Measurements from ENCODE around the gene MAP4K1. TPM values are rescaled to one million over a fixed set of nuclear protein-coding genes. Genes with fewer than 3 reads are reported as not detected.
A peak's percentile ranks its signal among the peaks of the same experiment; 100 is the strongest.

MAP4K1 gene
- total and polyA plus RNA-seq, 7 donors: 0.36 to 1.4 (median 0.68) TPM

DNA sequence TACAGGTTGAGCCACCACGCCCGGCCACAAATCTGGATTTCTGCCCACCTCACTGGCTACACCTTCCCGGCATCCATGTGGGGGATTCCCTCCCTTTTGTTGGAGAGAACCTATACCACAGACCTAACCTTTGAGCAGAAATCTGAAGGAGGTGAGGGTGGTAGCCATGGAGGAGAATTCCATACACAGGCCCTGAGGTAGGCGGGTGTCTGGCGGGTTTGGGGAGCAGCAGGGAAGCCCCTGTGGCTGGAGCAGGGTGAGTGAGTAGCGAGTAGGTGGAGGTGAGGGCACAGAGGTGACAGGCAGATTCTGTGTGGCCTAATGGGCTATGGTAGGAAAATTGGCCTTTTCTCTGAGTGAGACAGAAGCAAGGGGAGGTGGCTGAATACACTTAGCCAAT is 11.8 kb upstream of the MAP4K1 start:
- Histone ChIP-seq H3K9me3 (no peaks in the 10 kb centered on the region), H3K27me3 (ENCODE audit: insufficient read depth in 3 of 3, low read length in 2 of 3) (no peaks in the 10 kb centered on the region), H3K4me3 (no peak overlapping the region), H3K27ac (no peak overlapping the region), H3K36me3 (ENCODE audit: insufficient read depth in 1 of 2, low read depth in 1 of 2) (peaks cover 8 to 93% of the 10 kb centered on the region in 2 donors), H3K4me1 (peaks cover under 1% of the 10 kb centered on the region)
- ATAC-seq: no peak
- intact Hi-C loops (cut with DNase I): no loop called here
- TF ChIP-seq, protein P1, sequence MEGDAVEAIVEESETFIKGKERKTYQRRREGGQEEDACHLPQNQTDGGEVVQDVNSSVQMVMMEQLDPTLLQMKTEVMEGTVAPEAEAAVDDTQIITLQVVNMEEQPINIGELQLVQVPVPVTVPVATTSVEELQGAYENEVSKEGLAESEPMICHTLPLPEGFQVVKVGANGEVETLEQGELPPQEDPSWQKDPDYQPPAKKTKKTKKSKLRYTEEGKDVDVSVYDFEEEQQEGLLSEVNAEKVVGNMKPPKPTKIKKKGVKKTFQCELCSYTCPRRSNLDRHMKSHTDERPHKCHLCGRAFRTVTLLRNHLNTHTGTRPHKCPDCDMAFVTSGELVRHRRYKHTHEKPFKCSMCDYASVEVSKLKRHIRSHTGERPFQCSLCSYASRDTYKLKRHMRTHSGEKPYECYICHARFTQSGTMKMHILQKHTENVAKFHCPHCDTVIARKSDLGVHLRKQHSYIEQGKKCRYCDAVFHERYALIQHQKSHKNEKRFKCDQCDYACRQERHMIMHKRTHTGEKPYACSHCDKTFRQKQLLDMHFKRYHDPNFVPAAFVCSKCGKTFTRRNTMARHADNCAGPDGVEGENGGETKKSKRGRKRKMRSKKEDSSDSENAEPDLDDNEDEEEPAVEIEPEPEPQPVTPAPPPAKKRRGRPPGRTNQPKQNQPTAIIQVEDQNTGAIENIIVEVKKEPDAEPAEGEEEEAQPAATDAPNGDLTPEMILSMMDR (IDR thresholded peaks at IDR 0.05): no peak
- DNase-seq: no peak
- WGBS, 3 donors: 88 to 94% (median 90%) methylated on average over 6 of the region's 6 CpGs

DNA sequence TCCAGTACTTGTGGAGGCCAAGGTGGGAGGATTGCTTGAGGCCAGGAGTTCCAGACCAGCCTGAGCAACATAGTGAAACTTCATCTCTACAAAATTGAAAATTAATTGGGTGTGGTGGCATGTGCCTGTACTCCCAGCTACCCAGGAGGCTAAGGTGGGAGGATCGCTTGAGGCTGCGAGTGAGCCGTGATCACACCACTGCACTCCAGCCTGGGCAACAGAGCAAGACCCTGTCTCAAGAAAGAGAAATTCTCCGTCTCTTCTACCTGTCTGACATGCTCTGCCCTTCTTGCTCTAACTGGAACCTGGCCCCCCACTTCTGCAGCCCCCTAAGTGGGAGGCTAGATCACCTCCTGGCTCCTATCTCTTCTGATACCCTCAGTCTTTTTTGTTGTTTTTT is 8.6 kb upstream of the MAP4K1 start:
- no peak overlapping the region for H3K4me3 ChIP-seq
- H3K27me3 ChIP-seq (ENCODE audit: insufficient read depth in 3 of 3, low read length in 2 of 3): no peaks in the 10 kb centered on the region
- no peaks in the 10 kb centered on the region for H3K9me3 ChIP-seq
- intact Hi-C loops (cut with DNase I): no loop called here
- H3K36me3 ChIP-seq (ENCODE audit: insufficient read depth in 1 of 2, low read depth in 1 of 2): peaks cover 11 to 100% of the 10 kb centered on the region in 2 donors
- WGBS, 3 donors: 95 to 97% (median 97%) methylated on average over 4 of the region's 4 CpGs
- TF ChIP-seq, protein P1 (IDR thresholded peaks at IDR 0.05): no peak
- no peak overlapping the region for H3K27ac ChIP-seq
- DNase-seq (no peak), ATAC-seq (no peak)
- H3K4me1 ChIP-seq: no peaks in the 10 kb centered on the region

DNA sequence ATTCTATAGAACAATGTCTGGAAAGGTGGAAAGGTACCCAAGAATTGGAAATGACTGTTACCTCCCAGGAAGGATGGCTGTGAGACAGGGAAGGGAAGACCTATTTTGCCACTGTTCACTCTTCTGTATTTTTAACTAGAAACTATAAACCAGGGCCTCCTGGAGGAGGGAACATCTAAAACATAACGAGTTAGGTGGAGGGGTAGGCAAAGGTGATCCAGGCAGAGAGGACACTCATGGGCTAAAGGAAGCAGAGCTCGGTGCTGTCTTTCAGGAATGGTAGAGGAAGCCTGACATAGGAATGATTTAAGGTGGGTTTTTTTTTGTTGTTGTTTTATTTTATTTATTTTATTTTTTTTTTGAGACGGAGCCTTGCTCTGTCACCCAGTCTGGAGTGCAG is 7.1 kb upstream of the MAP4K1 start:
- no peaks in the 10 kb centered on the region for H3K9me3 ChIP-seq
- DNase-seq: no peak
- peaks cover 7% of the 10 kb centered on the region for H3K4me1 ChIP-seq
- TF ChIP-seq, protein P1 (IDR thresholded peaks at IDR 0.05): no peak
- intact Hi-C loops (cut with DNase I): no loop called here
- ATAC-seq: no peak
- peaks cover 11 to 97% of the 10 kb centered on the region in 2 donors for H3K36me3 ChIP-seq (ENCODE audit: insufficient read depth in 1 of 2, low read depth in 1 of 2)
- WGBS, 3 donors: 78 to 83% (median 83%) methylated on average over 3 of the region's 3 CpGs
- H3K27me3 ChIP-seq (ENCODE audit: insufficient read depth in 3 of 3, low read length in 2 of 3): no peaks in the 10 kb centered on the region
- no peak overlapping the region for H3K27ac ChIP-seq
- H3K4me3 ChIP-seq: no peak overlapping the region

DNA sequence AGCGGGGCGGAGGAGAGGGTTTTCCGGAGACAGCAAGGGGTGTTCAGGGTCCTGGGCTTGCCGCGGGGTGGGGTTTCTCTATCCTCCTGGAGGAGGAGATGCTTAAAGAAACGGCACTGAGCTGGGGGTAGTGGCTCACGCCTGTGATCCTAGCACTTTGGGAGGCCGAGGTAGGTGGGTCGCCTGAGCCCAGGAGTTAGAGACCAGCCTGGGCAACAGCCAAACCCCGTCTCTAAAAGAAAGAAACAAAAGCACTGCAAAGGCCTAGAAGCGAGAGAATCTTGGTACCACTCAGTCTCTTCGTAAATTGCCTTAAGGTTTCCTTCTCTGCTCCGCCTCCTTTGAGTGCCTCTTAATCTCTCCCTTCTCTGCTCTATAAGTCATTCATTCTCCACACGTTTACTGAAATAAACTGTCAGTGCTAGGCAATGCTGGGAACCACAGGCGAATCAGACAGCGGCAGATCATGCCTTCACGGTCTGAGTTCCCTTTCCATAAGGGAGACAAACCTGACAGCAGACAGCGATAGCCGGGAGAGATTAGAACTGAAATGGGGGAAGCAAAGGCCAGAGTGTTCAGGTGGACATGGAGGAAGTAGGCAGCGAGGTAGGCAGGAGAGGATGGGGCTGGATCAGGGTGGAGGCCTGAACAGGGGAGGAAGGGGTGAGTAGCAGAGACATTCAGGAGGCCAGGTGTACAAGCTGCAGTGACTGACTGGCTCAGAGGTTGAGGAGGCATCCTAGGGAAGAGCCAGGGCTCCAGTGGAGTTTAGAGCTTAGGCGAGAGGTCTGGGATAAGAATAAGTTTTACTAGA is 1.8 kb upstream of the MAP4K1 start:
- H3K36me3 ChIP-seq (ENCODE audit: insufficient read depth in 1 of 2, low read depth in 1 of 2): peaks cover 4 to 45% of the 10 kb centered on the region in 2 donors
- TF ChIP-seq, protein P1 (IDR thresholded peaks at IDR 0.05): no peak
- peaks cover 13% of the 10 kb centered on the region for H3K4me1 ChIP-seq
- H3K9me3 ChIP-seq: no peaks in the 10 kb centered on the region
- DNase-seq (no peak), ATAC-seq (peak in 3 of 4 donors; percentile 6 to 20 (median 8))
- intact Hi-C loops (cut with DNase I): no loop called here
- H3K4me3 ChIP-seq: peak overlapping the region; percentile 95
- peak overlapping the region; percentile 93 for H3K27ac ChIP-seq
- no peaks in the 10 kb centered on the region for H3K27me3 ChIP-seq (ENCODE audit: insufficient read depth in 3 of 3, low read length in 2 of 3)
- 16 to 19% (median 19%) methylated on average over 21 of the region's 21 CpGs for WGBS, 3 donors
